ENCODE measurements around the gene KLHDC1. TPM values are rescaled to one million over a fixed set of nuclear protein-coding genes. Genes with fewer than 3 reads are reported as not detected.

Gene KLHDC1
- total and polyA plus RNA-seq, 9 of the 15 experiments (the other 6 are each of a cell fraction or from before 2014, with no cell fraction given), result 0.08 to 0.41 (median 0.18) TPM

- TF ChIP-seq GMEB1 (CRISPR knock-in tag; IDR thresholded peaks at IDR 0.05) (peak; percentile 57), ADNP (tag; IDR thresholded peaks at IDR 0.05) (no peak), ZNF584 (CRISPR knock-in tag; IDR thresholded peaks at IDR 0.05; ENCODE audit: low read depth) (no peak), PCBP2 (IDR thresholded peaks at IDR 0.05; ENCODE audit: low read depth, low read length, poor library complexity, severe bottlenecking) (no peak), MCM2 (IDR thresholded peaks at IDR 0.05; ENCODE audit: low read depth) (no peak), CEBPB (tag; IDR thresholded peaks at IDR 0.05) (no peak), RBM22 (IDR thresholded peaks at IDR 0.05; ENCODE audit: low read depth, low read length, poor library complexity, severe bottlenecking) (no peak), GATA2 (CRISPR knock-in tag; IDR thresholded peaks at IDR 0.05) (no peak), ARID3A (IDR thresholded peaks at IDR 0.05; ENCODE audit: borderline replicate concordance, low read depth, low read length) (no peak), NFRKB (IDR thresholded peaks at IDR 0.05; ENCODE audit: low read depth) (0 out of 2 replicates have a peak, but pooled peaks have one; percentile 48), LARP7 (IDR thresholded peaks at IDR 0.05) (no peak), RBM17 (IDR thresholded peaks at IDR 0.05; ENCODE audit: borderline replicate concordance, low read depth, low read length) (no peak), MEF2A (IDR thresholded peaks at IDR 0.05; ENCODE audit: control insufficient read depth, low read depth, low read length) (no peak), MLX (CRISPR knock-in tag; conservative IDR thresholded peaks at IDR 0.05) (no peak), ZNF766 (CRISPR knock-in tag; conservative IDR thresholded peaks at IDR 0.05) (no peak), HMG20A (CRISPR knock-in tag; conservative IDR thresholded peaks at IDR 0.05) (no peak), ESRRA (IDR thresholded peaks at IDR 0.05; ENCODE audit: borderline replicate concordance, low read depth) (no peak), NONO (IDR thresholded peaks at IDR 0.05; ENCODE audit: low read depth in 2 of 2, low read length in 1 of 2) (peak; percentile 40 to 65; a peak in 1 of 4 replicates), TFAP4 (CRISPR knock-in tag; IDR thresholded peaks at IDR 0.05; ENCODE audit: borderline replicate concordance) (peak; percentile 95), HOXB6 (CRISPR knock-in tag; IDR thresholded peaks at IDR 0.05; ENCODE audit: borderline replicate concordance) (no peak), U2AF2 (optimal IDR thresholded peaks at IDR 0.05; ENCODE audit: low read depth, low read length) (no peak)
Measured at GRCh38 chr14:49692811-49693734, at the start of gene KLHDC1 (continued).

Data from K562 (cell line).